ENCODE results near the gene TBC1D10A.

GRCh38 chr22:30362651-30363281, 36.0 kb upstream of the TBC1D10A start:
- TF ChIP-seq CTCF (IDR thresholded peaks at IDR 0.05; ENCODE audit: low read depth, low read length): no peak
- no peak for TF ChIP-seq POLR2A (IDR thresholded peaks at IDR 0.05; ENCODE audit: extremely low read depth, insufficient read length)
- TF ChIP-seq MYC (IDR thresholded peaks at IDR 0.05; ENCODE audit: low read depth, low read length): no peak
- TF ChIP-seq, protein P1, sequence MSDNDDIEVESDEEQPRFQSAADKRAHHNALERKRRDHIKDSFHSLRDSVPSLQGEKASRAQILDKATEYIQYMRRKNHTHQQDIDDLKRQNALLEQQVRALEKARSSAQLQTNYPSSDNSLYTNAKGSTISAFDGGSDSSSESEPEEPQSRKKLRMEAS (IDR thresholded peaks at IDR 0.05; ENCODE audit: low read depth, low read length): no peak
